GM19463 (cell line): ENCODE results near the gene TMEM130.
"Not testable (repeated sequence)": the region's sequence is repeated elsewhere in the genome, so short reads cannot be mapped to it uniquely, and the experiment has no call there.

Experiments used
- ATAC-seq: cut with Tn5 transposase; IDR thresholded peaks from one replicate; pipeline ENCODE4 v1.9.1; 2021; ENCODE audit warnings: mild to moderate bottlenecking, moderate library complexity; ENCODE audit not compliant: unreplicated experiment

TMEM130 gene

DNA sequence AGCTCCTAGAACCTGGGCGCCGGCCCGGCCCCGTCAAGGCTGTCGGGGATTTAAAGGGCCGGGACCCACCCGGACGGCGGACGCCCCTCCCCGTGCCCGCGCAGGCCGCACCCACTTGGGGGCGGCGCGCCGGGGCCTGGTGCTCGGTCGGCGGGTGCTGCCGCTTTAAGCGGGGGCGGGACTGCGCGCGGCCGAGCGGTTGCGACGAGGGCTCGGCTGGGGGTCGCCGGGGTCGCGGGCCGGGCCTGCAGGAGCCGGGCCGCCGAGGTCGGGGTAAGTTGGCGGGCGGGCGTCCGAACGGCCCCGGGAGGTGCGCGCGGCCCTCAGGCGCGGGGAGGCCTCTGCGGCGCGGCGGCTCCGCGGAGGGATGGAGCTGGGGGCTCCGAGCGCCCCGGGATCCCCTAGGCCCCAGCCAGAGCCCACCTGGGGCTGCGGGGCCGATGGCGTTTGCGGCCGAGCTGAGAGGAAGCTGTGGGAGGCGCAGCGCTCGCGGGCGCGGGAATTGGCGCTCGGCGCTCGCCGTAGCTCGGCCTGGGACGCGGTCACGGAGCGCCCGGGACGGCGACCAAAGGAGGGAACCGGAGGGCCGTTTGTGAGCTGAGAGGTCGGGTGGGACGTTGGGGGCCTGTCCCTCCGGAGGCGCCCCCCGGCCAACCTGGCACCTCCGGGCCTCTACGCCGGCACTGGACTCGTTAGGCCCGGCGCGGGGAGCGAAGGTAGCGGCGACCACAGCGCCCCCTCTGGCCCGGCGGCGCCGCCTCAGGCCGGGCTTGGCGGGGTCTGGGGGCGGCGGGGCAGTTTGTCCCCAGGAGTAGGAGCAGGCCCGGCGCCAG, 8.8 kb upstream of the TMEM130 start, which contains the start of gene TRRAP:
TRRAP (plus strand) TSS at position 168 of the 833 bp plus-strand sequence. CDS start 2,619 bp downstream, outside the sequence.
- peak; percentile 74 for ATAC-seq

- ATAC-seq, result no peak
These were observed 8.0 kb upstream of the TMEM130 start for GRCh38 chr7:98877692-98878364.

- no peak for ATAC-seq
These were observed 7.3 kb upstream of the TMEM130 start for GRCh38 chr7:98877146-98877545.

DNA sequence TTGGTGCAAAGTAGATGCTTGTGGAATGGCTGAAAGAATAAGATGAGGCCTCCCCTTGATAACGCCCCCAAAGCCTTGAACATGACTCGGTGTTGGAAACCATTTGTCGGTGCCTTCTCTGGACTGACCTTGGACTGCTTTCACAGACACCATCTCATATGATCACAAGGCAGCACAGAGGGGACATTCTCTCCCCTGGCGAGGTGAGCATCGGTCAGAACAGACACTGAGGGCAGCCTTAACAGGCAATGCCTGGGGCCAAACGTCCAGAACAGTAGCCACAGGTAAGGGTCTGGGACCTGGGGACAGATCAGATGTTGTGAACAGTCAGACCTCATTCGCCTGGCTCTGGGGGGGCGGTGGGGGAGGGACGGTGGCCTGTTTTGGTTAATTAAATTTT, 5.7 kb upstream of the TMEM130 start:
- no peak for ATAC-seq

GRCh38 chr7:98874942-98875341, 5.1 kb upstream of the TMEM130 start:
- no peak for ATAC-seq

DNA sequence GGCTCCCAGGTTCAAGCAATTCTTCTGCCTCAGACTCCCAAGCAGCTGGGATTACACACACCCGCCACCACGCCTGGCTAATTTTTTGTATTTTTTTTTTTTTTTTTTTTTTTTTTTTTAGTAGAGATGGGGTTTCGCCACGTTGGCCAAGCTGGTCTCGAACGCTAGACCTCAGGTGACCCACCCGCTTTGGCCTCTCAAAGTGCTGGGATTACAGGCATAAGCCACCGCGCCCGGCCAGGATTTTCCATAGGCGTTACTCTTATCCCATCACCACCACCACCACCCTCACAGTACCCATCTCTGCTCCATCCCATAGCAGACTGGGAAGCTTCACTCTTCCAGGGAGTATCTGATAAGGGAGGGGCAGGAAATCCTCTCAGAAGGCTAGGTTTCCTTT, 3.8 kb upstream of the TMEM130 start:
- ATAC-seq, result not testable (repeated sequence)

DNA sequence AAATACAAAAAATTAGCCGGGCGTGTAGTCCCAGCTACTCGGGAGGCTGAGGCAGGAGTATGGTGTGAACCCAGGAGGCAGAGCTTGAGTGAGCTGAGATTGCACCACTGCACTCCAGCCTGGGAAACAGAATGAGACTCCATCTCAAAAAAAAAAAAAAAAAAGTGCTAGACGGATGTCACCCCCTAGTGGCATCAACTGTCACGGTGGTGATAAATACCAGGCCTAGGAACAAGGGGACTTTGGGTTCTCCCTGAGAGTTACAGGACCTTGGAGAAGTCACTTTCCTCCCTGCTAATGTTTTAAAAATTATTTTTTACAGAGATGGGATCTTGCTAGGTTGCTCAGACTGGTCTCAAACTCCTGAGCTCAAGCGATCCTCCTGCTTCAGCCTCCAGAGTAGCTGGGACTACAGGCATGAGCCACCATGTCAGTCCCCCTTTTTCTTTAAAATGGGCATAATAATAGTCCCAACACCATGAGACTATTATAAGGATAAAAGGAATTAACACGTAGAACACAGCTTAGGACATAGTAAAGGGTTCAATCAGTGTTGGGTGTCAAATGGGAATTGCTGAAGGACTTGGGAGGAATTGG, 2.6 kb upstream of the TMEM130 start:
- no peak for ATAC-seq

DNA sequence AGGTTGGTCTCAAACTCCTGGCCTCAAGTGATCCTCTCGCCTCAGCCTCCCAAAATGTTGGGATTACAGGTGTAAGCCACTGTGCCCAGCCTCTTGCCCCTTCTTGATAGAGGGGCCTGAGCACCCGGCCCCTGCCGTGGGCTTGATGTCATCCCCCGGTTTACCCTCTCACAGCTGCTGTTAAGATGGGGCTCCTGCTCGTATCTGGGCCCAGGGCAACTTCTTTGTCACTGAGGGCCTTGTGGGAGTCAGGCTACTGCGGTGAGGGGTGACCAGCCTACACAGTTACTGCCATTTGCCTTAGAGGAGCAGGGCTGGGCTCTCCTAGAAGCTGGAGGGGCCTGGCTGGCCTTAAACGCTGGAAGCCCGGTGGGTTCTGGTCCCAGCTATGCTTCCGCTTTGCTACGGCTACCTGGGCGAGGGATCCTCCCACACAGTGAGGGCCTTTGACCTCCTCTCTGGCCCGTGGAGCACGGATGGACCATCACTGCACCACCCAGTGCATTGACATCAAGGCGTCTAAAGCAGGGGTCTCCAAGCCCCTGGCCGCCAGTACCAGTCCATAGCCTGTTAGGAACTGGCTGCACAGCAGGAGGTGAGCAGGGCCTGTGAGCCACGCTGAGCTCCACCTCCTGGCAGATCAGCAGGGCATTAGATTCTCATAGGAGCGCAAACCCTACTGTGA, 1.1 kb upstream of the TMEM130 start:
- ATAC-seq, result no peak

GRCh38 chr7:98870121-98870651, 372 bp upstream of the TMEM130 start:
- ATAC-seq, result peak; percentile 91

- no peak for ATAC-seq
These were observed 702 bp downstream of the TMEM130 start for GRCh38 chr7:98869027-98869596.

DNA sequence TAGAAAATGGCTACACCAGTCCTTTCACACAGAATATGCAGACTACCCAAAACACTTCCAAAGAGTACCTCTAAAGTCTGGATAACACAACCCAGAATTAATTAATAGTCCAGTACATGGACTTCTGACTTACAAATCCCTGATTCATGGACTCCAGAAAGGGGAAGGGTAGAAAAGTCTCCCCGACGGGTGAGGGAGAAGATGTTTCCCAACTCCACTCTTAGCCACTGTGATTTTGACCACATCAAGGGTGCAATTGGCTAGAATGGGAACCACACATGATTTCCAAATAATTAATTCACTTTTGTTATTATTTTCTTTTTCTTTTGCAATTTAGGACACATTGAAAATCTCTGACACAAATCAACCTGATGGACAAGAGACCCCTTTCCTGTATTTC, 1.4 kb downstream of the TMEM130 start:
- no peak for ATAC-seq

DNA sequence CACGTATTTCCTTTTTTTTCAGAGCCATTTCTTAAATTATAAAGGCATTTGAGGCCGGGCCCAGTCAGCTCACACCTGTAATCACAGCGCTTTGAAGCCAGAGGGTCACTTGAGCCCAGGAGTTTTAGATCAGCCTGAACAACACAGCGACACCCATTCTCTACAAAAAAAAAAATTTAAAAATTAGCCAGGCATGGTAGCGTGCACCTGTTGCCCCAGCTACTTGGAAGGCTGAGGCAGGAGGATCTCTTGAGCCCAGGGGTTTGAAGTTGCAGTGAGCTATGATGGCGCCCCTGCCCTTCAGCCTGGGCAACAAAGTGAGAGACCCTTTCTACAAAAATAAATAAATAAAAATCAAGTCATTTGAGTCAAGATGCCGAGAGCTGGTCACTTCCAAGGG, 3.0 kb downstream of the TMEM130 start:
- ATAC-seq, result no peak

GRCh38 chr7:98866351-98866750, 3.5 kb downstream of the TMEM130 start:
- ATAC-seq, result no peak

GRCh38 chr7:98864731-98865453, 4.9 kb downstream of the TMEM130 start:
- ATAC-seq, result no peak

DNA sequence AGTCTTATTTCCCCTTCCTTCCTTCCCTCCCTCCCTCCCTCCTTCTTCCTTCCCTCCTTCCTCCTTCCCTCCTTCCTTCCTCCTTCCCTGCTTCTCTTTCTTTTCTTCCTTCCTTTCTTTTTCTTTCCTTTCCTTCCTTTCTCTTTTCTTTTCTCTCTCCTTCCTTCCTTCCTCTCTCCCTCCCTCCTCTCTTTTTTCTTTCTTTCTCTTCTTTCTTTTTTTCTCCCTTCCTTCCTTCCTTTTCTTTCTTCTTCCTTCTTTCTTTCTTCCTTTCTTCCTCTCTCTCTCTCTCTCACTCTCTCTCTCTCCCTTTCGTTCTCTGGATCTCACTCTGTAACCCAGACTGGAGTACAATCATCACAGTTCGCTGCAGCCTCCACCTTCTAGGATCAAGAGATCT, 6.2 kb downstream of the TMEM130 start:
- ATAC-seq, result no peak

GRCh38 chr7:98862716-98863420, 6.9 kb downstream of the TMEM130 start:
- ATAC-seq, result no peak

- ATAC-seq, result no peak
These were observed 7.6 kb downstream of the TMEM130 start for GRCh38 chr7:98862203-98862602.

DNA sequence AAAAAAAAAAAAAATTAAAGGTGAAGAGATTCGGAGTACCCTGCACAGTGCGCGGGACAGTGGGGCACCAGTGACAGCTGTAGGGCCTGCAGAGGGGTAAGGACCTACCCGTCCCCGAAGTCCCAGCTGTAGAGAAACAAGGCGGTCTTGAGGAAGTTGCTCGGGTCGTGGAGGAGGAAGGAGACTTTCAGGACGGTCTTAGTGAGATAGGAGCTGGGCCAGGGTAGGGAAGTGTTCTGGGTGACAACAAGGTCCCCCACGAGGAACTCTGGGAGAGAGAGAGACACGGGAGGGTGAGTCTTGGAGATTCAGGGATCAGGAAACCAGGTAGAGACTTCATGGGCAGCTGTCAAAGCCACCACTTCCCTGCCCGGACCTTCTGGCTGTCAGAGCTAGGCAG, 9.7 kb downstream of the TMEM130 start:
- no peak for ATAC-seq
